CD1c-positive myeloid dendritic cell (primary cell): ENCODE results near the gene BICDL1.

Experiments used
- DNase-seq: peaks from one replicate; pipeline ENCODE4 v3.0.0-alpha.2; 2016; ENCODE audit errors: extremely low spot score

BICDL1 gene

GRCh38 chr12:120055231-120056000, 66.4 kb downstream of the BICDL1 start:
- DNase-seq: no peak

- DNase-seq: no peak
These were observed 67.7 kb downstream of the BICDL1 start for GRCh38 chr12:120056739-120057138.

- DNase-seq: no peak
These were observed 71.2 kb downstream of the BICDL1 start for GRCh38 chr12:120060196-120060595.

- DNase-seq: no peak
These were observed 71.7 kb downstream of the BICDL1 start for GRCh38 chr12:120060717-120061116.

- no peak for DNase-seq
These were observed 72.7 kb downstream of the BICDL1 start for GRCh38 chr12:120061575-120062214.

- DNase-seq: no peak
These were observed 74.0 kb downstream of the BICDL1 start for GRCh38 chr12:120062976-120063579.

GRCh38 chr12:120064054-120064940, 75.3 kb downstream of the BICDL1 start:
- no peak for DNase-seq

- no peak for DNase-seq
These were observed 76.4 kb downstream of the BICDL1 start for GRCh38 chr12:120065472-120065871.

GRCh38 chr12:120066341-120066740, 77.3 kb downstream of the BICDL1 start:
- no peak for DNase-seq

- DNase-seq: no peak
These were observed 78.2 kb downstream of the BICDL1 start for GRCh38 chr12:120067084-120067869.

GRCh38 chr12:120067901-120068300, 78.9 kb downstream of the BICDL1 start:
- DNase-seq: no peak

- DNase-seq: no peak
These were observed 80.2 kb downstream of the BICDL1 start for GRCh38 chr12:120069278-120069677.

GRCh38 chr12:120071493-120072020, 82.5 kb downstream of the BICDL1 start:
- DNase-seq: no peak

- no peak for DNase-seq
These were observed 83.6 kb downstream of the BICDL1 start for GRCh38 chr12:120072472-120073249.

GRCh38 chr12:120075034-120075616, 86.1 kb downstream of the BICDL1 start:
- peak; percentile 13 for DNase-seq

- no peak for DNase-seq
These were observed 87.6 kb downstream of the BICDL1 start for GRCh38 chr12:120076651-120077050.

- DNase-seq: no peak
These were observed 88.2 kb downstream of the BICDL1 start for GRCh38 chr12:120077260-120077659.

GRCh38 chr12:120078868-120079267, 89.8 kb downstream of the BICDL1 start:
- DNase-seq: no peak
